ENCODE results near the gene YPEL5.

The YPEL5 gene

DNA sequence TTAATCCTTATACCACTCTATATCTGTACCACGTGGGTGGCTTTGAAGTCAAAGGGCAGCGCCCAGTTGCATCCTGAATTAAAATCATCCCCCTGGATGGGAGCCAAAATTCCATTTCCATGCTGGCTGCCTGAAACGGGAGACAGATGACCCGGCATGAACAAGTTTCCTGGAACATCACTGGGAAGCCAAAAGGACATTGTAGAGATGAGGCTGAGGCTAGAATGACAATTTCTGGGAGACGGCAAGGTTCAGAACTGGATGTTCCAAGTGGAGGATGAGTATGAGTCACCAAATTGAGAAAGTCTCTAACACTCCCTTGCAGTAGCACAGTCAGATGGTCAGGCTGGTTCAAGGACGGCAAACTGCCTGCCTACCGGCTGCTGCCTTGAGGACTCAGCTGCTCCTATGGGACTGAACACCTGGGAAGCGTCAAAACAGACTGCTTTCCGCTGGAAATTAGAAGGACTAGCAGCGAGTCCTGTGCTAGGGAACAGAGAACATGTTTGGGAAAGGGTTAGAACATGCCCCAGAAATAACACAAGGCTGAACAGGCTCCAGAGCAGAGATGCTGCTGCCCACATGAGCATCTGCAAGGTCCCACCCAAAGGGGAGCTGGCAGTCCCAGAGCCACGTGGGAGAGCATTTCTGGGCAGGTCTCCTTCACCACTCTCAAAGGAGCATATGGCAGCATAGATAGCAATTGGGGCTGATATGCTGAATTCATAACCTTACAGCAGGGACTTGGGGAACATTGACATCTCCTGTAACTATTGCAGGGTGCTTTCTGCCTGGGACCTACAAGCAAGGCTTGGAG is 32.0 kb downstream of the YPEL5 start:
- no peak overlapping the region for H3K4me2 ChIP-seq (ENCODE audit: low read depth, low read length, poor library complexity, severe bottlenecking)

DNA sequence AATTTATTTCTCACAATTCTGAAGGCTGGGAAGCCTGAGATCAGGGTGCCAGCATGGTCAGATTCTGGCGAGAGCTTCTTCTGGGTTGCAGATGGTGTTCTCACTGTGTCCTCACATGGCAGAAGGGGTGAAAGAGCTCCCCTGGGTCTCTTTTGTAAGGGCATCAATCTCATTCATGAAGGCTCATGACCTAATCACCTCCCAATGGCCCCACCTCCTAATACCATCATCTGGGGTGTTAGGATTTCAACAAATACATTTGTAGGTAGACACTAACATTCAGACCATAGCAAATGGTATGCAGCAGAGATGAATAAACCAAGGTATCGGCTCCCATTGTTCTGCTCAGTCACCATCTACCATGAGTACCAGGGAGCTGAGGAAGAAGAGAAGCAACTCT is 32.7 kb downstream of the YPEL5 start:
- H3K9me3 ChIP-seq (ENCODE audit: insufficient read depth, low read depth, low read length) = no peaks in the 10 kb centered on the region
- H4K20me1 ChIP-seq (ENCODE audit: insufficient read depth, low read length, poor library complexity, severe bottlenecking) = no peaks in the 10 kb centered on the region
- H3K27me3 ChIP-seq (ENCODE audit: insufficient read depth, low read length, poor library complexity, severe bottlenecking) = no peaks in the 10 kb centered on the region
- TF ChIP-seq, protein P1, sequence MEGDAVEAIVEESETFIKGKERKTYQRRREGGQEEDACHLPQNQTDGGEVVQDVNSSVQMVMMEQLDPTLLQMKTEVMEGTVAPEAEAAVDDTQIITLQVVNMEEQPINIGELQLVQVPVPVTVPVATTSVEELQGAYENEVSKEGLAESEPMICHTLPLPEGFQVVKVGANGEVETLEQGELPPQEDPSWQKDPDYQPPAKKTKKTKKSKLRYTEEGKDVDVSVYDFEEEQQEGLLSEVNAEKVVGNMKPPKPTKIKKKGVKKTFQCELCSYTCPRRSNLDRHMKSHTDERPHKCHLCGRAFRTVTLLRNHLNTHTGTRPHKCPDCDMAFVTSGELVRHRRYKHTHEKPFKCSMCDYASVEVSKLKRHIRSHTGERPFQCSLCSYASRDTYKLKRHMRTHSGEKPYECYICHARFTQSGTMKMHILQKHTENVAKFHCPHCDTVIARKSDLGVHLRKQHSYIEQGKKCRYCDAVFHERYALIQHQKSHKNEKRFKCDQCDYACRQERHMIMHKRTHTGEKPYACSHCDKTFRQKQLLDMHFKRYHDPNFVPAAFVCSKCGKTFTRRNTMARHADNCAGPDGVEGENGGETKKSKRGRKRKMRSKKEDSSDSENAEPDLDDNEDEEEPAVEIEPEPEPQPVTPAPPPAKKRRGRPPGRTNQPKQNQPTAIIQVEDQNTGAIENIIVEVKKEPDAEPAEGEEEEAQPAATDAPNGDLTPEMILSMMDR (conservative IDR thresholded peaks at IDR 0.05; ENCODE audit: low read length) = no peak
- no peak for TF ChIP-seq EZH2phosphoT487 (IDR thresholded peaks at IDR 0.05; ENCODE audit: borderline replicate concordance)
- H3K4me3 ChIP-seq (ENCODE audit: low read length, poor library complexity, severe bottlenecking) = no peak overlapping the region
- no peaks in the 10 kb centered on the region for H3K4me1 ChIP-seq (ENCODE audit: insufficient read depth, low read length, poor library complexity, severe bottlenecking)
- no peaks in the 10 kb centered on the region for H3K36me3 ChIP-seq (ENCODE audit: insufficient read depth, low read length)
- H3K9ac ChIP-seq (ENCODE audit: low read depth, low read length, poor library complexity, severe bottlenecking) = no peak overlapping the region
- H3K79me2 ChIP-seq (ENCODE audit: insufficient read depth, low read length) = no peaks in the 10 kb centered on the region
- no peak overlapping the region for H3K4me2 ChIP-seq (ENCODE audit: low read depth, low read length, poor library complexity, severe bottlenecking)
- H3K9me2 ChIP-seq (replicated peaks; ENCODE audit: low read depth, low read length) = no peaks in the 10 kb centered on the region
- H2AFZ ChIP-seq (ENCODE audit: low read length) = no peak overlapping the region
- no peaks in the 10 kb centered on the region for H3F3A ChIP-seq (ENCODE audit: low read depth)

More for the DNA sequence above, 32.0 kb downstream of the YPEL5 start:
- no peaks in the 10 kb centered on the region for H3K9me3 ChIP-seq (ENCODE audit: insufficient read depth, low read depth, low read length)
- no peak overlapping the region for H3K9ac ChIP-seq (ENCODE audit: low read depth, low read length, poor library complexity, severe bottlenecking)
- H3K79me2 ChIP-seq (ENCODE audit: insufficient read depth, low read length) = no peaks in the 10 kb centered on the region
- no peak overlapping the region for H3K4me3 ChIP-seq (ENCODE audit: low read length, poor library complexity, severe bottlenecking)
- TF ChIP-seq, protein P1 (conservative IDR thresholded peaks at IDR 0.05; ENCODE audit: low read length) = no peak
- TF ChIP-seq EZH2phosphoT487 (IDR thresholded peaks at IDR 0.05; ENCODE audit: borderline replicate concordance) = no peak
- H3F3A ChIP-seq (ENCODE audit: low read depth) = no peaks in the 10 kb centered on the region
- no peak overlapping the region for H2AFZ ChIP-seq (ENCODE audit: low read length)
- H3K4me1 ChIP-seq (ENCODE audit: insufficient read depth, low read length, poor library complexity, severe bottlenecking) = no peaks in the 10 kb centered on the region
- no peaks in the 10 kb centered on the region for H4K20me1 ChIP-seq (ENCODE audit: insufficient read depth, low read length, poor library complexity, severe bottlenecking)
- H3K36me3 ChIP-seq (ENCODE audit: insufficient read depth, low read length) = no peaks in the 10 kb centered on the region
- no peaks in the 10 kb centered on the region for H3K27me3 ChIP-seq (ENCODE audit: insufficient read depth, low read length, poor library complexity, severe bottlenecking)
- no peaks in the 10 kb centered on the region for H3K9me2 ChIP-seq (replicated peaks; ENCODE audit: low read depth, low read length)

DNA sequence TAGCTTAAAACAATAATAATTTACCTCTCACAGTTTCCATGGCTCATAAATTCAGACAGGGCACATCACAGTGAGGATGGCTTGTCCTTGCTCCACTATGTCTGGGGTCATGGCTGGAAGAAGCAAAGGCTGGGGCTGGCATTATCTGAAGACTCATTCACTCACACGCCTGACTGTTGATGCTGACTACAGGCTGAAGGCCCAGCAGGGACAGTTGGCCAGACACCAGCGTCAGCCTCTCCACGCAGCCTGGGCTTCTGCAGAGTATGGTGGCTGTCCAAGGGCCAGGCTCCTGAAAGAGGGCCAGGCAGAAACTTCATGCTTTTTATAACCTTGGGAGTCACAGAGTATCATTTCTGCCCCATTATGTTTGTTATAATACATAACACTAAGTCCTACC is 33.4 kb downstream of the YPEL5 start:
- no peaks in the 10 kb centered on the region for H3K4me1 ChIP-seq (ENCODE audit: insufficient read depth, low read length, poor library complexity, severe bottlenecking)
- no peaks in the 10 kb centered on the region for H3K79me2 ChIP-seq (ENCODE audit: insufficient read depth, low read length)
- no peak overlapping the region for H3K4me2 ChIP-seq (ENCODE audit: low read depth, low read length, poor library complexity, severe bottlenecking)
- H3K9ac ChIP-seq (ENCODE audit: low read depth, low read length, poor library complexity, severe bottlenecking) = no peak overlapping the region
- H3K9me3 ChIP-seq (ENCODE audit: insufficient read depth, low read depth, low read length) = no peaks in the 10 kb centered on the region
- H3F3A ChIP-seq (ENCODE audit: low read depth) = no peaks in the 10 kb centered on the region
- H3K9me2 ChIP-seq (replicated peaks; ENCODE audit: low read depth, low read length) = no peaks in the 10 kb centered on the region
- H3K4me3 ChIP-seq (ENCODE audit: low read length, poor library complexity, severe bottlenecking) = no peak overlapping the region
- H4K20me1 ChIP-seq (ENCODE audit: insufficient read depth, low read length, poor library complexity, severe bottlenecking) = no peaks in the 10 kb centered on the region
- TF ChIP-seq, protein P1 (conservative IDR thresholded peaks at IDR 0.05; ENCODE audit: low read length) = no peak
- no peak for TF ChIP-seq EZH2phosphoT487 (IDR thresholded peaks at IDR 0.05; ENCODE audit: borderline replicate concordance)
- no peaks in the 10 kb centered on the region for H3K36me3 ChIP-seq (ENCODE audit: insufficient read depth, low read length)
- H3K27me3 ChIP-seq (ENCODE audit: insufficient read depth, low read length, poor library complexity, severe bottlenecking) = no peaks in the 10 kb centered on the region
- no peak overlapping the region for H2AFZ ChIP-seq (ENCODE audit: low read length)

Data from Loucy (cell line).